HepG2 (cell line): ENCODE data around the gene DRAXIN. TPM values are rescaled to one million over a fixed set of nuclear protein-coding genes. Genes with fewer than 3 reads are reported as not detected.

Experiments used
- IKZF4 ChIP-seq: sonication (generic); formaldehyde crosslinking; IDR thresholded peaks from 2 replicates; pipeline ENCODE4 v1.5.1; 2020; ENCODE audit warnings: borderline replicate concordance, mild to moderate bottlenecking, low read depth, missing genetic modification reagents; ENCODE audit errors: not compliant biosample characterization
- JUN ChIP-seq: sonication (generic); formaldehyde crosslinking; IDR thresholded peaks from 2 replicates; pipeline ENCODE4 v1.4.0; 2020; ENCODE audit warnings: mild to moderate bottlenecking, missing genetic modification reagents
- KDM2A ChIP-seq: sonication (generic); formaldehyde crosslinking; IDR thresholded peaks from 2 replicates; pipeline ENCODE4 v1.4.0; 2020; ENCODE audit warnings: low read depth, missing genetic modification reagents, borderline replicate concordance
- MED1 ChIP-seq: sonication (generic); formaldehyde crosslinking; IDR thresholded peaks from 2 replicates; pipeline ENCODE4 v1.4.0; 2020; ENCODE audit warnings: missing genetic modification reagents
- PCBP1 ChIP-seq: fragments of 200-400 bp; formaldehyde crosslinking; IDR thresholded peaks from 2 replicates; pipeline ENCODE4 v1.6.1; 2017; ENCODE audit warnings: mild to moderate bottlenecking, low read depth, low read length, borderline replicate concordance
- SALL2 ChIP-seq: sonication (generic); formaldehyde crosslinking; IDR thresholded peaks from 2 replicates; pipeline ENCODE4 v1.8.1; 2023; ENCODE audit warnings: mild to moderate bottlenecking, missing genetic modification reagents, inconsistent platforms
- SPEN ChIP-seq: sonication (generic); formaldehyde crosslinking; IDR thresholded peaks from 2 replicates; pipeline ENCODE4 v1.5.1; 2020; ENCODE audit warnings: low read depth, mild to moderate bottlenecking, missing genetic modification reagents
- SRY ChIP-seq: sonication (generic); formaldehyde crosslinking; IDR thresholded peaks from 2 replicates; pipeline ENCODE4 v1.8.0; 2022; ENCODE audit warnings: mild to moderate bottlenecking, missing genetic modification reagents
- ZBTB20 ChIP-seq: sonication (generic); formaldehyde crosslinking; IDR thresholded peaks from 2 replicates; pipeline ENCODE4 v1.8.1; 2023; ENCODE audit warnings: missing genetic modification reagents, low read depth, mild to moderate bottlenecking, borderline replicate concordance
- ZNF460 ChIP-seq: sonication (generic); formaldehyde crosslinking; IDR thresholded peaks from 2 replicates; pipeline ENCODE4 v1.5.1; 2020; ENCODE audit warnings: missing genetic modification reagents, mild to moderate bottlenecking, borderline replicate concordance
- ZNF546 ChIP-seq: sonication (generic); formaldehyde crosslinking; conservative IDR thresholded peaks from 2 replicates; pipeline ENCODE4 v1.8.1; 2023; ENCODE audit warnings: mild to moderate bottlenecking, missing genetic modification reagents
- ZNF569 ChIP-seq: sonication (generic); formaldehyde crosslinking; IDR thresholded peaks from 2 replicates; pipeline ENCODE4 v1.5.0; 2020; ENCODE audit warnings: mild to moderate bottlenecking, missing genetic modification reagents, moderate library complexity, borderline replicate concordance
- ZNF746 ChIP-seq: sonication (generic); formaldehyde crosslinking; IDR thresholded peaks from 2 replicates; pipeline ENCODE4 v1.8.0; 2022; ENCODE audit warnings: mild to moderate bottlenecking, missing genetic modification reagents
- ZNF781 ChIP-seq: sonication (generic); formaldehyde crosslinking; IDR thresholded peaks from 2 replicates; pipeline ENCODE4 v1.5.1; 2020; ENCODE audit warnings: borderline replicate concordance, mild to moderate bottlenecking, missing genetic modification reagents; ENCODE audit errors: not compliant biosample characterization
- polyA plus RNA-seq, 8 experiments: library from polyadenylated mRNA; depleted of rRNA in 3 of 8; stranded (reverse) in 7 of 8; unstranded in 1 of 8; fragments of >200 nt; fragmentation: Illumina TruSeq in 4 of 8; extraction: Trizol in 4 of 8; gene quantifications; 2 replicates each; pipeline versions ENCODE4 v1.2.1 to v1.2.3, GENCODE V29; 2011 to 2016; ENCODE audit warnings: low read depth in 4 of 8, missing spikeins in 1 of 8, mixed read lengths in 1 of 8; ENCODE audit not compliant: insufficient read depth in 1 of 8
- total RNA-seq, 5 experiments: library from RNA; depleted of rRNA; stranded (reverse); fragments of >200 nt; fragmentation: Illumina TruSeq; extraction: Trizol; gene quantifications; 2 replicates each; pipeline ENCODE4 v1.2.3, GENCODE V29; 2016; ENCODE audit warnings: low read depth in 1 of 5
- TF ChIP-seq, protein P1 (sequence below): IDR thresholded peaks from 2 replicates; pipeline ENCODE4 v1.6.1; 2016; ENCODE audit warnings: missing compliant biosample characterization, missing genetic modification reagents, borderline replicate concordance
- TF ChIP-seq, protein P2 (sequence below): sonication (generic); formaldehyde crosslinking; IDR thresholded peaks from 2 replicates; pipeline ENCODE4 v1.5.0; 2020; ENCODE audit warnings: mild to moderate bottlenecking, missing genetic modification reagents
- TF ChIP-seq, protein P3 (sequence below): sonication (generic); formaldehyde crosslinking; IDR thresholded peaks from 2 replicates; pipeline ENCODE4 v1.5.1; 2020; ENCODE audit warnings: missing genetic modification reagents, mild to moderate bottlenecking, borderline replicate concordance
- TF ChIP-seq, protein P4 (sequence below): sonication (generic); formaldehyde crosslinking; IDR thresholded peaks from 2 replicates; pipeline ENCODE4 v1.8.0; 2022; ENCODE audit warnings: mild to moderate bottlenecking, missing genetic modification reagents; ENCODE audit not compliant: insufficient replicate concordance

DRAXIN gene
- total and polyA plus RNA-seq, 2 of the 13 experiments (the other 11 are each of a cell fraction or from before 2014, with no cell fraction given), result 0.02 TPM; not detected in 1

DNA sequence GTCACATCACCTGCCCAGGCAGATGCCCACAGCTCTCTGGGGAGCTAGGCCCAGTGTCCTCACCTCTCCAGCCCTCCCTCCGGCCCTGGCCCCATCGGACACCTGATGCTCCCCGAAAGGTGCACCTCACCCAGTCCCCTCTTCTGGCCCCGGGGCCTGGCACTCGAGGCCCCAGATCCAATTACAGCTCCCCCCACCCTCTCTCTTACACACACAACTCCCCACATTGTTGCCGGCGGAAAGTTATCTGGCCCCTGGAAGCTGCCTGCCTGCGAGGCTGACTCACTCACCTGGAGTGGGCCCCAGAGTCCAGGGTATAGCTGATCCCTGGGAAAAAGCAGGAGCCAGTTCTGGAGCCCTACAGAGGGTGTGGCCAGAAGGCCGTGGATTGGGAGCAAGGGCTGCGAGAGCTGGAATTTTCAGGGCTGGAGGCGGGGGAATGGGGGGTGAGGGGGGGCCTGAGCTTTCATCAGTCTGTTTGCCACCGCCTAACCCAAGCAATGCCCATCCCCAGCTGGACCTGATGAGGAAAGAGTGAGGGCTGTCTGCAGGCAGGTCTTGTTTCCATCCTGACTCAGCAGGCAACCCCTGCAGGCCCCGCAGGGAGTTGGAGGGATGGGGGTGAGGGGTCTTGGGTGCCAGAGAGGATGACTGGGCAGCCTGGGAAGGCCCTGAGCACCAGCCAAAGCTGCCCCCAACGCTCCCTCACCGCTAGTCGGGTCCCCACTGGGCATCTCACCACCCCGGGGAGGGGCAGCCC is 38.2 kb upstream of the DRAXIN start (continued):
- TF ChIP-seq, protein P1, sequence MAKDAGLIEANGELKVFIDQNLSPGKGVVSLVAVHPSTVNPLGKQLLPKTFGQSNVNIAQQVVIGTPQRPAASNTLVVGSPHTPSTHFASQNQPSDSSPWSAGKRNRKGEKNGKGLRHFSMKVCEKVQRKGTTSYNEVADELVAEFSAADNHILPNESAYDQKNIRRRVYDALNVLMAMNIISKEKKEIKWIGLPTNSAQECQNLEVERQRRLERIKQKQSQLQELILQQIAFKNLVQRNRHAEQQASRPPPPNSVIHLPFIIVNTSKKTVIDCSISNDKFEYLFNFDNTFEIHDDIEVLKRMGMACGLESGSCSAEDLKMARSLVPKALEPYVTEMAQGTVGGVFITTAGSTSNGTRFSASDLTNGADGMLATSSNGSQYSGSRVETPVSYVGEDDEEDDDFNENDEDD (CRISPR knock-in tag), result no peak; the same call in 1 of the 2 replicates
- TF ChIP-seq MED1 (peak; percentile 21; the same call in 1 of the 2 replicates), IKZF4 (CRISPR knock-in tag) (no peak), ZNF746 (CRISPR knock-in tag) (no peak), SRY (CRISPR knock-in tag) (peak; percentile 34; the same call in 1 of the 2 replicates), JUN (CRISPR knock-in tag) (no peak), ZNF460 (no peak), ZNF546 (CRISPR knock-in tag) (no peak), SPEN (CRISPR knock-in tag) (peak; percentile 76), KDM2A (CRISPR knock-in tag) (peak; percentile 3; the same call in 1 of the 2 replicates), ZNF781 (CRISPR knock-in tag) (no peak), SALL2 (CRISPR knock-in tag) (no peak), PCBP1 (peak; percentile 59; the same call in 1 of the 2 replicates), ZNF569 (CRISPR knock-in tag) (no peak), ZBTB20 (CRISPR knock-in tag) (peak; percentile 68; the same call in 1 of the 2 replicates)
- TF ChIP-seq, protein P2, sequence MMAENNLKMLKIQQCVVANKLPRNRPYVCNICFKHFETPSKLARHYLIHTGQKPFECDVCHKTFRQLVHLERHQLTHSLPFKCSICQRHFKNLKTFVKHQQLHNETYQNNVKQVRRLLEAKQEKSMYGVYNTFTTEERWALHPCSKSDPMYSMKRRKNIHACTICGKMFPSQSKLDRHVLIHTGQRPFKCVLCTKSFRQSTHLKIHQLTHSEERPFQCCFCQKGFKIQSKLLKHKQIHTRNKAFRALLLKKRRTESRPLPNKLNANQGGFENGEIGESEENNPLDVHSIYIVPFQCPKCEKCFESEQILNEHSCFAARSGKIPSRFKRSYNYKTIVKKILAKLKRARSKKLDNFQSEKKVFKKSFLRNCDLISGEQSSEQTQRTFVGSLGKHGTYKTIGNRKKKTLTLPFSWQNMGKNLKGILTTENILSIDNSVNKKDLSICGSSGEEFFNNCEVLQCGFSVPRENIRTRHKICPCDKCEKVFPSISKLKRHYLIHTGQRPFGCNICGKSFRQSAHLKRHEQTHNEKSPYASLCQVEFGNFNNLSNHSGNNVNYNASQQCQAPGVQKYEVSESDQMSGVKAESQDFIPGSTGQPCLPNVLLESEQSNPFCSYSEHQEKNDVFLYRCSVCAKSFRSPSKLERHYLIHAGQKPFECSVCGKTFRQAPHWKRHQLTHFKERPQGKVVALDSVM (CRISPR knock-in tag), result peak; percentile 40; the same call in 1 of the 2 replicates
- TF ChIP-seq, protein P3, sequence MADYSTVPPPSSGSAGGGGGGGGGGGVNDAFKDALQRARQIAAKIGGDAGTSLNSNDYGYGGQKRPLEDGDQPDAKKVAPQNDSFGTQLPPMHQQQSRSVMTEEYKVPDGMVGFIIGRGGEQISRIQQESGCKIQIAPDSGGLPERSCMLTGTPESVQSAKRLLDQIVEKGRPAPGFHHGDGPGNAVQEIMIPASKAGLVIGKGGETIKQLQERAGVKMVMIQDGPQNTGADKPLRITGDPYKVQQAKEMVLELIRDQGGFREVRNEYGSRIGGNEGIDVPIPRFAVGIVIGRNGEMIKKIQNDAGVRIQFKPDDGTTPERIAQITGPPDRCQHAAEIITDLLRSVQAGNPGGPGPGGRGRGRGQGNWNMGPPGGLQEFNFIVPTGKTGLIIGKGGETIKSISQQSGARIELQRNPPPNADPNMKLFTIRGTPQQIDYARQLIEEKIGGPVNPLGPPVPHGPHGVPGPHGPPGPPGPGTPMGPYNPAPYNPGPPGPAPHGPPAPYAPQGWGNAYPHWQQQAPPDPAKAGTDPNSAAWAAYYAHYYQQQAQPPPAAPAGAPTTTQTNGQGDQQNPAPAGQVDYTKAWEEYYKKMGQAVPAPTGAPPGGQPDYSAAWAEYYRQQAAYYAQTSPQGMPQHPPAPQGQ (CRISPR knock-in tag), result no peak
- TF ChIP-seq, protein P4, sequence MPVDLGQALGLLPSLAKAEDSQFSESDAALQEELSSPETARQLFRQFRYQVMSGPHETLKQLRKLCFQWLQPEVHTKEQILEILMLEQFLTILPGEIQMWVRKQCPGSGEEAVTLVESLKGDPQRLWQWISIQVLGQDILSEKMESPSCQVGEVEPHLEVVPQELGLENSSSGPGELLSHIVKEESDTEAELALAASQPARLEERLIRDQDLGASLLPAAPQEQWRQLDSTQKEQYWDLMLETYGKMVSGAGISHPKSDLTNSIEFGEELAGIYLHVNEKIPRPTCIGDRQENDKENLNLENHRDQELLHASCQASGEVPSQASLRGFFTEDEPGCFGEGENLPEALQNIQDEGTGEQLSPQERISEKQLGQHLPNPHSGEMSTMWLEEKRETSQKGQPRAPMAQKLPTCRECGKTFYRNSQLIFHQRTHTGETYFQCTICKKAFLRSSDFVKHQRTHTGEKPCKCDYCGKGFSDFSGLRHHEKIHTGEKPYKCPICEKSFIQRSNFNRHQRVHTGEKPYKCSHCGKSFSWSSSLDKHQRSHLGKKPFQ (CRISPR knock-in tag), result peak; percentile 41
